GM12878 (cell line): ENCODE results near the gene OR6B2. TPM values are rescaled to one million over a fixed set of nuclear protein-coding genes. Genes with fewer than 3 reads are reported as not detected.

Experiments used
- ATAC-seq: fragments of 200-7000 bp; cut with Tn5 transposase; 3 replicates; pipeline ENCODE4 v1.9.1; 2020; ENCODE audit warnings: mild to moderate bottlenecking, moderate library complexity
- BruUV-seq: library from RNA; stranded (reverse); fragments of 400-500 nt; replicated peaks from 2 replicates; lab custom pipeline; 2021; lab: Mats Ljungman, UMichigan
- CTCF ChIA-PET: fragments of 300-600 bp; sonication (Branson Sonifier 250); formaldehyde crosslinking; extraction: SDS; loops from one replicate; lab custom pipeline; 2021; ENCODE audit warnings: inconsistent platforms; lab: Yijun Ruan, JAX
- POLR2A ChIA-PET: fragments of 350-600 bp; formaldehyde crosslinking; extraction: SDS; loops from one replicate; lab custom pipeline; 2021; ENCODE audit warnings: inconsistent platforms; lab: Charles Lee
- RAD21 ChIA-PET: fragments of 300-600 bp; sonication (Branson Sonifier 250); formaldehyde crosslinking; loops from one replicate; lab custom pipeline; 2023; ENCODE audit warnings: antibody characterized with exemption; ENCODE audit not compliant: unreplicated experiment; lab: Charles Lee
- SMC1A ChIA-PET: fragments of 300-600 bp; sonication (Branson Sonifier 250); formaldehyde crosslinking; loops from one replicate; lab custom pipeline; 2023; ENCODE audit not compliant: unreplicated experiment, uncharacterized antibody; lab: Charles Lee
- DNase-seq: peaks from one replicate; pipeline ENCODE4 v3.0.0-alpha.2; 2011; ENCODE audit warnings: low read depth, low spot score
- FAIRE-seq: peaks from 3 replicates; lab custom pipeline; 2011; peaks lifted over from hg19 to GRCh38; lab: Jason Lieb, UNC
- H2AFZ ChIP-seq: 2 replicates; pipeline ENCODE4 v1.6.0; 2011; ENCODE audit warnings: low read depth, low read length, control low read depth; ENCODE audit not compliant: control insufficient read depth
- H3K27ac ChIP-seq: 2 replicates; pipeline ENCODE4 v1.5.1; 2011; ENCODE audit warnings: control low read depth; ENCODE audit not compliant: control insufficient read depth, insufficient read depth
- H3K27me3 ChIP-seq, 2 experiments: replicated peaks in 1 of 2; 2 replicates each; pipeline versions ENCODE4 v1.6.0 to v1.6.1; 2011; ENCODE audit warnings: low read length in 1 of 2; ENCODE audit not compliant: control insufficient read depth in 2 of 2, insufficient read depth in 2 of 2
- H3K36me3 ChIP-seq, 2 experiments: 2 replicates each; pipeline ENCODE4 v1.5.1; 2011; ENCODE audit warnings: low read length in 1 of 2; ENCODE audit not compliant: control insufficient read depth in 2 of 2, insufficient read depth in 2 of 2
- H3K4me1 ChIP-seq: 2 replicates; pipeline ENCODE4 v1.6.1; 2011; ENCODE audit warnings: mild to moderate bottlenecking, low read length, moderate library complexity, mixed read lengths; ENCODE audit not compliant: control insufficient read depth, insufficient read depth
- H3K4me2 ChIP-seq: 2 replicates; pipeline ENCODE4 v1.6.0; 2011; ENCODE audit warnings: control low read depth; ENCODE audit not compliant: control insufficient read depth, insufficient read depth
- H3K4me3 ChIP-seq: fragments of 200-600 bp; sonication (generic); 2 replicates; pipeline ENCODE4 v1.5.1; 2016
- H3K79me2 ChIP-seq: 2 replicates; pipeline ENCODE4 v1.6.0; 2011; ENCODE audit warnings: low read length; ENCODE audit not compliant: control insufficient read depth, insufficient read depth
- H3K9ac ChIP-seq: 2 replicates; pipeline ENCODE4 v1.8.0; 2011; ENCODE audit warnings: low read length, control low read depth, mixed read lengths; ENCODE audit not compliant: control insufficient read depth, insufficient read depth
- H3K9me3 ChIP-seq: replicated peaks from 3 replicates; pipeline ENCODE4 v1.5.1; 2011; ENCODE audit warnings: mild to moderate bottlenecking, low read length; ENCODE audit not compliant: control insufficient read depth, insufficient read depth
- H4K20me1 ChIP-seq: 2 replicates; pipeline ENCODE4 v1.6.0; 2011; ENCODE audit not compliant: control insufficient read depth, insufficient read depth
- ATF7 ChIP-seq: fragments of 450-650 bp; IDR thresholded peaks from 2 replicates; pipeline ENCODE4 v1.6.1; 2016; ENCODE audit warnings: low read depth, mild to moderate bottlenecking
- BMI1 ChIP-seq: fragments of 450-650 bp; IDR thresholded peaks from 2 replicates; pipeline ENCODE4 v1.6.1; 2016; ENCODE audit warnings: mild to moderate bottlenecking, moderate library complexity, borderline replicate concordance
- BRCA1 ChIP-seq: IDR thresholded peaks from 2 replicates; pipeline ENCODE4 v1.6.1; 2011; ENCODE audit warnings: low read depth, low read length, improper control_type of control experiment
- HCFC1 ChIP-seq: fragments of 150-350 bp; IDR thresholded peaks from 2 replicates; pipeline ENCODE4 v1.6.1; 2014; ENCODE audit warnings: low read length
- HSF1 ChIP-seq: fragments of 150-350 bp; IDR thresholded peaks from 2 replicates; pipeline ENCODE4 v1.6.1; 2014; ENCODE audit warnings: mild to moderate bottlenecking, low read depth, low read length
- LARP7 ChIP-seq: fragments of 450-650 bp; IDR thresholded peaks from 2 replicates; pipeline ENCODE4 v1.6.1; 2017; ENCODE audit warnings: mild to moderate bottlenecking
- MYC ChIP-seq: IDR thresholded peaks from 2 replicates; pipeline ENCODE4 v1.6.1; 2011; ENCODE audit warnings: mild to moderate bottlenecking, low read length, moderate library complexity, inconsistent platforms; ENCODE audit not compliant: insufficient read depth, insufficient replicate concordance, insufficient read length, severe bottlenecking
- NFIC ChIP-seq: IDR thresholded peaks from 2 replicates; pipeline ENCODE4 v1.6.1; 2012; ENCODE audit warnings: low read depth, mild to moderate bottlenecking, inconsistent platforms, low read length, moderate library complexity
- NRF1 ChIP-seq: conservative IDR thresholded peaks from 2 replicates; pipeline ENCODE4 v1.6.1; 2011; ENCODE audit warnings: mild to moderate bottlenecking, low read depth, low read length, improper control_type of control experiment
- POLR2AphosphoS5 ChIP-seq: IDR thresholded peaks from 2 replicates; pipeline ENCODE4 v1.6.1; 2011; ENCODE audit warnings: mild to moderate bottlenecking, low read length, inconsistent platforms
- RELA ChIP-seq: fragments of 450-650 bp; IDR thresholded peaks from 2 replicates; pipeline ENCODE4 v1.8.0; 2014; ENCODE audit warnings: borderline replicate concordance; ENCODE audit not compliant: partially characterized antibody
- RELB ChIP-seq: fragments of 450-650 bp; IDR thresholded peaks from 2 replicates; pipeline ENCODE4 v1.6.1; 2017; ENCODE audit warnings: low read depth, mild to moderate bottlenecking, moderate library complexity
- RFX5 ChIP-seq: IDR thresholded peaks from 2 replicates; pipeline ENCODE4 v1.6.1; 2011; ENCODE audit warnings: low read depth, low read length, improper control_type of control experiment
- SIX5 ChIP-seq: IDR thresholded peaks from 2 replicates; pipeline ENCODE4 v1.6.1; 2011; ENCODE audit warnings: mild to moderate bottlenecking, low read depth, low read length, moderate library complexity; ENCODE audit not compliant: severe bottlenecking
- STAT3 ChIP-seq: IDR thresholded peaks from 2 replicates; pipeline ENCODE4 v1.6.1; 2011; ENCODE audit warnings: low read depth, low read length, improper control_type of control experiment
- WRNIP1 ChIP-seq: IDR thresholded peaks from 2 replicates; pipeline ENCODE4 v1.6.1; 2011; ENCODE audit warnings: low read depth, low read length, improper control_type of control experiment, borderline replicate concordance
- WGBS: methylation state at CpG from one replicate; pipeline ENCODE4 v1.1.6; 2016; ENCODE audit warnings: low lambda C conversion rate; ENCODE audit not compliant: insufficient replicate concordance, insufficient coverage; ENCODE audit errors: missing lambda C conversion rate; 5-methylcytosine and 5-hydroxymethylcytosine counted together
- in situ Hi-C: fragments of 300-500 bp; cut with MboI; formaldehyde crosslinking; loops from 9 replicates; pipeline ENCODE4 v1.14.3; 2018; ENCODE audit warnings: mixed read lengths
- intact Hi-C: fragments of 100-400 bp; cut with micrococcal nuclease; formaldehyde crosslinking; loops from one replicate; pipeline ENCODE4 v1.14.2; 2022; ENCODE audit not compliant: unreplicated experiment
- polyA plus RNA-seq, 11 experiments: library from polyadenylated mRNA; depleted of rRNA in 4 of 11; unstranded in 6 of 11; stranded (reverse) in 5 of 11; fragments of >200 nt; fragmentation: Nextera tagmentation in 4 of 11; fragmentation: Illumina TruSeq in 1 of 11; extraction: Ambion mirVana in 4 of 11; extraction: Trizol in 1 of 11; gene quantifications; 1 replicate in 1 of 11; 2 replicates in 10 of 11; pipeline versions ENCODE4 v1.2.1 to v1.2.3, GENCODE V29; 2011 to 2016; ENCODE audit warnings: inconsistent platforms in 2 of 11, missing spikeins in 2 of 11, low read depth in 1 of 11
- total RNA-seq, 4 experiments: library from RNA; depleted of rRNA in 3 of 4; stranded (reverse); fragments of >200 nt in 3 of 4; fragmentation: Illumina TruSeq in 1 of 4; extraction: Trizol in 1 of 4; gene quantifications; 2 replicates each; pipeline versions ENCODE4 v1.2.1 to v1.2.3, GENCODE V29; 2013 to 2021

Gene OR6B2
- total and polyA plus RNA-seq, 10 of the 15 experiments (the other 5 are each of a cell fraction or from before 2014, with no cell fraction given) = not detected

- no peaks in the 10 kb centered on the region for H3K4me1 ChIP-seq
- CTCF ChIA-PET = interaction anchor here (1.6 to 2.5 kb wide), 2 partner anchors 13 to 69 kb away, joined by 7 to 10 read pairs; no protein-coding TSS in a partner anchor
- no peak for TF ChIP-seq HSF1
- no peak for TF ChIP-seq NRF1
- no peak for TF ChIP-seq STAT3
- no peak for TF ChIP-seq RELB
- no peak for TF ChIP-seq BRCA1
- no peak for TF ChIP-seq WRNIP1
- no peak for TF ChIP-seq NFIC
- TF ChIP-seq MYC = no peak
- TF ChIP-seq HCFC1 = no peak
- TF ChIP-seq LARP7 = no peak
- no peak for TF ChIP-seq RFX5
- no peak for TF ChIP-seq POLR2AphosphoS5
- TF ChIP-seq SIX5 = no peak
- TF ChIP-seq BMI1 = no peak
- TF ChIP-seq ATF7 = no peak
- TF ChIP-seq RELA = no peak
- TF ChIP-seq, all 136 proteins: peak for 0
- intact Hi-C loops (no loop called here), in situ Hi-C loops (no loop called here)
- no peak for ATAC-seq
- ChIA-PET RAD21 (no interaction called here), POLR2A (no interaction called here), SMC1A (no interaction called here)
- Histone ChIP-seq H4K20me1 (no peaks in the 10 kb centered on the region), H3K9ac (no peak overlapping the region), H3K27me3 (peaks cover 0 to 2% of the 10 kb centered on the region in 2 experiments; a peak in 1 of 4 replicates), H3K27ac (no peak overlapping the region), H2AFZ (no peak overlapping the region), H3K4me3 (no peak overlapping the region), H3K4me2 (no peak overlapping the region), H3K36me3 (no peaks in the 10 kb centered on the region), H3K9me3 (no peaks in the 10 kb centered on the region; the same call in 1 of the 3 replicates), H3K79me2 (no peaks in the 10 kb centered on the region)
- no peak for FAIRE-seq
- DNase-seq = no peak
- no TSS peak for BruUV-seq
- WGBS = 53% methylated on average over 5 of the region's 5 CpGs
These were observed 44.3 kb upstream of the OR6B2 start for GRCh38 chr2:240074545-240074944.
